Mucosa of gallbladder (tissue), 1 donor: ENCODE measurements around the gene MGAT5. TPM values are rescaled to one million over a fixed set of nuclear protein-coding genes. Genes with fewer than 3 reads are reported as not detected.
A peak's percentile ranks its signal among the peaks of the same experiment; 100 is the strongest.

Experiments
- DNase-seq: peaks from one replicate; pipeline ENCODE4 v3.0.0-alpha.2; 2020; ENCODE audit warnings: low spot score
- total RNA-seq: library from RNA; stranded (reverse); gene quantifications from one replicate; pipeline ENCODE4 v1.2.1, GENCODE V29; 2021
- donor health status: DM: no; HTN: no; CAD: no.

Gene MGAT5
- total RNA-seq, 1 donor from 2014 or later = 152 TPM

DNA sequence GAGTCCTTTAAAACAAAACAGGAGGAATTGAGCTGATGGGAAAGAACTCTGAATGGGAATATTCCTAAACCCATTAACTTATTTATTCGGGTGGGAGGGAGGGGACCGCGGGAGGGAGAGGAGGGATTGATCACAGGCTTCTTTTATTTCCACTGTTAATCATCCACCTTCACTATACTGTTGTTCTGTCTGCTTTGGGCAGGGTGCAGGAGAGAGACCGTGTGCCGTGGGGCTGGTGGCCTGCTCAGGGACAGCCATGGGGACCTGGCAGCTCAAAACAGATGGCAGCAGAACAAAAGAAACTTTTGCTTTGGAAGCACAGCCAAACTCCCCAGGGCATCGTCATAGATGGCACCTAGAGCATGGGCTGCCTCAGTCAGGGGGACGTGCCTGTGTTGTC, 195.3 kb downstream of the MGAT5 start:
- no peak for DNase-seq

DNA sequence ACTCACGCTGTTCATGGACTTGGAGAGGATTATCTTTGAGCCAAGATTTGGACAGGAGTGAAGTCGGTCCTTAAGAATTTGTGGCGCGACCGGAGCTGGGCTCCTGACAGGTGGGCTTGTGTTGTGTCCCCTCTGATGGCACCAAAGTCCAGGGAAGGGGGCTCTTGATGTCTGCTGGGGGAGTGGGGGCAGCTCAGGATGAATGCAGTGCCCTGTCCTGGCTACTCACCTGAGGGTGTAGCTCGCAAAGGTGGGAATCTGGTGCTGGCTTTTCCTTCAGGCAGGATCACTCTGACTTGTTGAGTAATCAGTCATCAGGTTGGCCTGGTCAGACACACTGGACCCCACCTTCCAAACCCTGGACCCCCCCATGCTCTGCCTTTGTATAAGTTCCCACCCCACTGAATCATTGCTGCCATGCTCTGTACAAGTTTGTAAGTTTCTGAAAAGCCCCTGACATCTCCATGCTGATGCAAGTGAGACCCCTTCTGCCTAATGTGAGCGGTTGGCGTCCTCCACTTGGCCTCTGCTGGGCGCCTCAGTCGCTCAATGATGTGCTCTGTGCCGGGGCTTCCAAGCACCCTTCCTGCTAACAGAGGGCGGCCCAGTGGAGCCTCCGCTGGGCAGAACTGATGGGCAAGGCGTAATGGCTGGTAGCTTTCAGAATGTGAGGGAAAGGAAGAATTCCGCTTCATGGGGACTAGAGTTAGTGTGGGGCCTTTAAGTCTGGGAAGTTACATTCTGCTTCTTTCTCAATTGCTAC, 196.1 kb downstream of the MGAT5 start:
- DNase-seq = no peak

DNA sequence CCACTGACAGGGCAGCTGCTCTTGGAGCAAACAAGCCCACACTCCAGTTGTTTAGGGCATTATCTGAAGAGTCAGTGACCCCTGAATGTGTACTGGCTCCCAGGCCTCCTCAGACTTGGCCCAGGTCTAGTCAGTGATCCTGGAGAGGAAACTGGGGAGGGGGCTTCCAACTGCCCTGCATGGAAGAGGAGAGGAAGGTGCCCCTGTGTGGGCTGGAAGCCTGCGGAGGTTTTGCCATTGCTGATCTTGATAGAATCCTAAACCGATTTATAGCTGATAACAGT, 197.4 kb downstream of the MGAT5 start:
- no peak for DNase-seq

DNA sequence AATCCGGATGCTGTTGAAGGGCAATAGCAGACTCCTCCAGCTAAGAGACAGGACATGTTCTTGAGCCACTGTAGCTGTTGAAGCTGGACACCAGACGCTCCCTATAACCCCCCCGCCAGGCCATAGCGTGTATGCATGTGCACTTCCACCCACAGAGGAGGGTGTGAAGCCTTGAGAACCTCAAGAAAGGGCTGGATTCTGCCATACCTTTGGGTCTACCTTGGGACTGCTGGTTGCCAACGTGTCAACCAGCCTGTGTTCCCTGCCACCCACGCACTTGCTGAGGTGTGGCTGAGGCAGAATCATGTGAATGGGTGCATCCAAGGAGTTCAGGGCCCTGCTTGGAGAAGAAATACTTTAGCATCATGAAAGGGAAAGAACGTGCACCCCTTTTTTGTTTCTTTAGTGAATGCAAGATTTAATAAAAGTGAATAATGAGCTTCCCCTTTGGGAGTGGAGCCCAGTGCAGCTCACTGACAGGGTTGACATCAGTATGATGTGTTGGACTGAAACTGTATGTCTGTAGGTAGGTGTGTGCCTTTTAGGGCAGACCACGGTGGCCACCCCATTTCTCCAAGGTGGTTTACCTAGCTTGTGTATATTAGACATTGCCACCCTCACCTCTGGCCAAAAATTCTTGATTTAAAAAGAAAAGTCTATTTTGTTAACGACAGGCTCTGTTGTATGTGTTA, 198.3 kb downstream of the MGAT5 start:
- no peak for DNase-seq

DNA sequence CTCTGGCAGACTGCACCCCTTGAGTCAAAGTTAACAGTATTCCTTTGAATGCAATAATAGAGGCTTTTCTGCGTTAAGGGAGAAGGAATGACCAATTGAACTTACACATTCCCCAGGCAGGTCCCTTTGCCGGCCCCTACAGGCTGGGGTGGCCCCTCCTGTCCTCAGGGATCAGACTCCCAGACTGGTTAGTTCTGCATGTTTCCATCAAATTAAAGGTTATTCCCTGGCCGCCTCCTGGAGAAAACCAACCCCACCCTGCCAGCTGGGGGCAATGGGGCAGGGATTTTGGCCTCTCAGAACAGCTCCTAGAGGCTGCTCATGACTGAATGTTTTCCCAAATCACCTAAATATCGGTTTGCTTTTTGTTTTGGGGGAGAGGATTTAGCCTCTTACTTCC, 199.6 kb downstream of the MGAT5 start:
- DNase-seq = no peak

DNA sequence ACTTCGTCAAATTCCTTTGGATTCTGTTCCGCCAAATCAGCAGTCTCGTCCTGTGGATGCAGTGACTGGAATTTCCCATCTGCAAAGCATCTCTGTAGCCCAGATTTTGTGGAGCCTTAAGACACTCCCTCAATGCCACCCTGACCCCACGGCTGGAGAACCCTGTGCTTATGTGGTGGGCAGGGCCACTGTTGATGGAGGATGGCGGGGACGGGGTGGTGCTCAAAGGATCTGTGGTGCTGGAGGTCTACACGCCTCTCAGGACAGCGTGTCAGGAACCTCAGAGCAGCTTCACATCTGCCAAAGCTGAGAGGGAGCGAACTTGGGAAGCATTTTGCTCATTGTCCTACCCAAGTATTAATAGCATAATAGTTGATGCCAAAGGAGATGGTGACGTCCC, 200.1 kb downstream of the MGAT5 start:
- DNase-seq = no peak

DNA sequence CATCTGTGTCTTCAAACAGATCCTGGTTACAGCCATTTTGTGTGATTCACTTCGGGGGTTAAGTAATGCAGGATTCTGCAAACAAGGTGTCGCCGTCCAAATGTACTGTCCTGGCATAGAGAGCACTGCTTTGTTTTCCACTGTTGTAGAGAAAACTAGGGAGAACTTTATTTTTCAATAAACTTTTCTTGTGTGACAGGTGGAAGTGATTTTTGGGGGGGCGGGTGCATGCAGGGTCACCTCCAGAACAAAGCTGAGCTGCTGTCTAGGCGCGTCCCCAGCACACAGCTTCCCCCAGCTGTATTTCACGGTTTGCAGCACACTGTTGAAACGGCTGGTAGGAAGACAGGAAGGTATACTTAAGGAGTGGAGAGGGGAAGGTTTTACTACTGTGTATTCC, 200.6 kb downstream of the MGAT5 start:
- DNase-seq = no peak

DNA sequence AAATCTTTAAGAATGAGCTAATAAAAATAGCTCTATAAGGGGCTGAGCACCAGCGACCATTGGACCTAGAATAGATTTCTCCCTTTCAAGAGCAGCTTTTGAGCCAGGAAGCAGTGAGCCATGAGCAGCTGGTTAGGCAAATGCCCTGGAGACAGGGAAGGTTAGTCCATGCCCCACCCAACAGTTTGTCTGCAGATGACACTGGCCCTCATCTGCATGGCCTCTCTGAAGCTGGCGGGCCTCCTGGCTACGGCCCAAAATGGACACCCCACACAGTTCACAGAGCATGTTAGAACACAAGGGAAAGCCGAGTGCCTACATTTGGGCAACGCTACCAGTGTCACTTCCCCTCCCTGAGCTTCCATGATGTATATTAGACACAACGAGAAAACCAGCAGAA, 201.1 kb downstream of the MGAT5 start:
- DNase-seq = no peak

DNA sequence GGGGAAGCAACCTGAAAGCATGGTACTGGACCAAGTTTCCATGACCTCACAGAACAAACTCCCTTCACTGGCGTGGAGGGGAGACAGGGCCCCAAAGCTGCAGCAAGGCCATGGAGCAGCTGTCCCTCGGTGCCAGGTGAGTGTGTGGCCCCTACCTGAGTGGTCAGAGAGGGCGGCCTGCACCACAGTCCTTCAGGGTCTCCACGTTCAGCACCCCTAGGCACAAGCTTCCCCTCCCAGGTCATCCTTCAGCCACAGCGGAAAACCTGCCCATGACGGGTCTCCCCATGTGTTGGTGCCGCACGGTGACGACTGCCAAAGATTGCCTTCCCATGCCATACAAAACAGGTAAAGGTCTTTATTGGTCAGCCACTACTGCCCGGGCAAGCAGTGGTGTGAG, 201.6 kb downstream of the MGAT5 start:
- DNase-seq = no peak

DNA sequence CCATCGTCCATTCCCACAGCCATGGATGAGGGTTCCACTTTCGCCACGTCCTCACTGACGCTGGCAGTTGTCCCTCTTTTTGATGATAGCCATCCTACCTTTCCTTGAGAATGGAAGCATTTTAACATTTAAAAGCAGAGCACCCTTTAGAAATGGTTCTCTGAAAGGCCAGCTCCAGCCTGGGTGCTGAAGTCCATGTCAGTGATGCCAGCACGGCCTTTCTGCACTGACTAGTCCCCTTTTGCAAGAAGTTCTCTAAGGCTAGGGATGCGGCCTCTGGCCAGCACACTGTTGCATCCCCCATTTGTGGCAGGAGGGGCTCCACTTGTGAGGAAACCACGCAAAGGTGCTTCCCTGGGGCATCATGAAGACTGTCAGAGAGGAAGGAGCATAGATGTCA, 203.5 kb downstream of the MGAT5 start:
- no peak for DNase-seq

DNA sequence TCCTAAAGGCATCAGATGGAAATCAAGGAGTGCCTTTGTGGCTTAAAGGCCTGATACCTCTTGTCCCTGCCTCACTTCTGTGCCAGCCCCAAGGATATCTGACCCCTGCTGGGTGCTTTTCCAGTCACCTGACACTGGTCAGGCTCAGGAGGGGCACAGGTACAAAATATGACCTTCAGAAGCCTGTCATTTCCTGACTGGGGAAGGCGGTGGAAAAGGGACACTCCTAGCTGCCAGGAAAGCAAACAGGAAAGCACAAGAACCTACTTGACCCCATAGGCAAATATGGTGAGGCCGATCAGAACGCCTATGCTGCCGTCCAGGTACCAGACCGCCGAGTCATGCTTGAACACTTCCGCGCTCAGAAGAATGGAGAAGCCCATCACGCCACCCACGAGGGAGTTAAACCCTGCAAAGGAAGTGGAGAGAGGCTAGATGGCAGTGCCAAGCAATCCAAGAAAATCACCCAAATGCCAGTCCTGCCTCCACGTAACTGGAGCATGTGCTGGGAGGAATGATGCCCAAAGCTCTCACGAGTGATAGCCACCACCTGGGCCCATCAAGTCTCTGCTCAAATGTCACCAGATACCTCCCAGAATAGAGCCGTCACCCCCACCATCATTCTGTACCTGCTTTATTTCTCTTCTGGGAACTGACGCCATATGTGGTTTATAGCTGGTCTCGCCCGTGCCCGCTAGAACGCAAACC, 204.0 kb downstream of the MGAT5 start:
- DNase-seq = no peak

DNA sequence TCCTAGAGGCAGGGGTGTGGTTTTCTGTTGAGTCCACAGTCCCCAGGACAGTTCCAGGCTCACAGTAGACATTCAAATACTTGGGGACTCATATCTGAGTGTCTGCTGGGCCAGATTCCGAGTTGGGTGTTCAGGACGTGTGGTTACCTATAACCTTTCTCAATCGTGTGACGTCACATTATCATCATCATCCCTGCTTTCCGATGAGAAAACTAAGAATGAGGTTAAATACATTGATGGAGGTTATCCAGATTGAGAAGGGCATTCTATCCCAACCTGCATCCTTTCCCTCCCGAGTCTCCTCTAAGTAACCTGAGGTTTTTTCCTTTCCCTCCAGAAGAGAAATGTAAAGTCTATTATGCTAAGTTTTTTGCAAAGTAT, 204.6 kb downstream of the MGAT5 start:
- no peak for DNase-seq

DNA sequence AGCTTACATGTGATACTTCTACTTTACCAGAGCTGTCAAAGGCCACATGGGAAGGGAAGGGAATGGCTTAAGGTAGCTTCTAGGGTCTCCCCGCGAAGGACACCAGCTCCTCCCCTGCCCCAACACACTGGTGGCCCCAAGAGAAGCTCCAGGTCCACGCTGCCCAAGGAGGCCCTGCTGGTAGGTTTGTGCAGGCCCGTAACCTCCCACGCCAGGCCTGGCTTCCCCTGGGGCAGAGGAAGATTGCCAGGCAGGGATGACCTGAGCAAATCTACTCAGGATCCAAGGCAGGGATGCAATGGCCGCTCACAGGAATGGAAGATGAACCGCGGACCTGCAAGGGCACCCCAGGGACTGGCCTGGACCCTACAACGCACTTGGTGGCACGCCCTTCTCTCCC, 205.1 kb downstream of the MGAT5 start:
- no peak for DNase-seq

DNA sequence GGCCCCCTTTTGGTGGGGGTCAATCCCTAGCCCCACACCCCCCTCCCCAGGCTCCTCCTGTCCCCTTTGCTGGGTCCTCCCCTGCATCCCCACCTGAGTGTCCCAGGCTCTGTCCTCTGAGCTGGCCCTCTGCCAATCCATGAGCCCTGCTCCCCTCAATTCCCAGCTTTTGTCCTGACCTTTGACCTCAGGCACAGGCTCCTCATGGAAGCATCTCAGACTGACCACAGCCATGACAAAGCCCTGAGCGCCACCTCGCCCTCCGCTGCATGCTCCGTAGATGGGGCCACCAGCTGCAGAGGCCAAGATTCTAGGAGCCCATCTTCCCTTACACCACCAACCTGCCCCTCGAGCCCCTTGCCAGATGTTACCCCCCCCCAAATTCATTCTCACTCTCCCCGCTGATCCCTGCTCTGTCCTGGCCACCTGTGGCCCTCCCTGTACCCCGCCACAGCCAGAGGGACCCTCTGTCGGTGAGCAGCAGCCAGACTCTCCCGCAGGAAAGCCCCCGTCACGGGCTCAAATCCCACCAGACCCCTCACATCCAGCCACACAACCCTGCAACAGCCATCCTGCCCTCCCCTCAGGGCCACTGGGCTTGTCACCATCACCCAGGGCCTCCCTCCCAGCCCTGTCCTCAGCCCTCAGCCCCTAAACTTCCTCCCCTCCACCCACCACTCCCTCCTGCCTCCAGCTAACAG, 206.0 kb downstream of the MGAT5 start:
- DNase-seq = no peak

DNA sequence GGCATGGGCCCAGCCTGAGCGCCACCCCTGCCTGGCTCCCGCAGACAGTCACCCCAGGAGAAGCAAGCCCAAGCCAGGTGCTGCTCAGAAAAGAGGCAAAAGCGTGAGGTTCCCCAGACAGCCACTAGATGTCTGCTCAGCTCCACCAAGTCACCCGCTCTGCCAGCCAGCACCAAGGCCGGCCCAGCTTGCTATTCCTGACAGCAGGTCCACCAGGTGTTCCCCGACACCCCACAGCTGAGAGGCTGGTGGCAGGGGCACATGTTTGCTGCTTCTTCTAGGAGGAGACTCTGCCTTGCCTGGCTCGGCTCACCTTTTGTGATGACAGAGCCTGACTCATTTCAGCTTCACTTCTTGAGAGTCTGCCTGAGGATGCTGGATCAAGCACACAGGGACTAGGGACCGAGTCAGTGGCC, 206.7 kb downstream of the MGAT5 start:
- peak; percentile 62 for DNase-seq

DNA sequence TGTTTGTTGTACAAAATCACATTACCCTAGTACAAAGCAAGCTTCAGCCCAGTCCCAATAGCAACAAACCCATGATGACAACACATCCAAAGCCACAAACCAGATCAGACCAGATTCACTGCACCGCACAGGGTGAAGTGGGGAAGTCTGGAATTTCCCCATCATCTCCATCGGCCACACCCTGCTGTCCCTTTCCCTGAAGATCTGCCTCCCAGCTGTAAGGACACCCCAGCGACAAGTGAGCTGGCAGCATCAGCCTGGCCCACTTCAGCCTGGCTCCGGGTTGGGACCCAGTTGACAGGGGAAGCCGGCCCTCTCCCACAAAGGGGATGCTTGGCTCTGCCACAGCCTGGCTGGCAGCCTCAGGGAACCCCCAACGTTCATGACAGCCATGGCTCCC, 207.6 kb downstream of the MGAT5 start:
- DNase-seq = no peak

DNA sequence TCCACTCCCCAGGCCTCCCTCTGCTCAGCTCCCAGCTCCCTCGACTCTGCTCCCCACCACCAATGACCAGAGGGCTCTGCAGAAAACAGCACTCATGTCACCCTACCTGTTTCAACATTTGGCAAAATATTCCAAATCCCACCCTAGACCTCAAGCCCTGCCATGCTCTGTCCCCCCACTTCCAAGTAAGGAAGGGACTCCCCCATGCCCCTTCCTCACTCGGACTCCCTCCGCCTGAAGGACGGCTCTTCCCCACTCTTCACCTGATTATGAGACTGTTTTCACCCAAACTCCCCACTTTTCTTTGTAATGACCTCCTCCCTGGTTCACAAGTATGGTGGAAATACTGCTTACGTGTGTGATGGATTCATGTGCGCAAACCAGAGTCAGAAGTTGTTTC, 208.4 kb downstream of the MGAT5 start:
- no peak for DNase-seq

DNA sequence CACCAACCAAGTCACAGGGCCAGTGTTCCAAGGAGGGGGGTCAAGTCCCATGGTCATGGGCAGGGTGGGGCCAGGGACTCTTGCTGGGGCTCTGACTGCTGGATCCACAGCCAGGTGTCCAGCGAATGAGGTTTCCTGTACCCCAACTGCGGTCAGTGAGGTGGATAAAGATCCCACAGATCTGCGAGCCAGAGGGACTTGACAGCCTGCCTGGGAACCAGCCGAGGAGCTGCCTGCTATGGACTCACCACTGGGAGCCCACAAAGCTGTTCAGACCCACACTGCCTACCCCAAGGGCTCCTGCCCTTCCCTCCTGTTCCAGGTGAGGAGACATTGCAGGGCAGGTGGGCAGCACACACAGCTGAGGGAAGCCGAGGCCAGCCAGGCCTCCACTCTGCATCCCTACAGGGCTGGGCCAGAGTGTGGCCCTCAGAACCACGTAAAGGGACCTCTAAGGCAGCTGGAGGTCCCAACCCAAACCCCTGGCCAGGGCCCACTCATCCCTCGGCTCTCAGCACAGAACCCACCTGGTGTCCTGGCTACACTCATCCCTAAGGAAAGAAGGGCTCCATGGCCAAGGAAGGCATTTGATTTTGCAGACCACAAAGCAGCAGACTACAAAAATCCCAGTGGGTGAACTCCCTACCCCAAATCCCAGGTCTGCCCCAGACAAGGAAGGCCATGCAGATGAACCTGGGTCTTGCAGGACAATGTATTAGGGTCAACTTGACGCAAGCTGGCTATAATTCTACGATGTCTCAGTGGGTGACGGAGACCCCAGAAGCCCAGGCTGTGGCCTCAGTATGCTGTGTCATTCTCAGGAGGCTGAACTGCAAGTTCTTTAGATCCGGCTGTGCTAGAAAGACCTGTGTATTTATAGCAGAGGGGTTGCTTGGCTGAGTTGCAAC, 209.2 kb downstream of the MGAT5 start:
- DNase-seq = no peak

DNA sequence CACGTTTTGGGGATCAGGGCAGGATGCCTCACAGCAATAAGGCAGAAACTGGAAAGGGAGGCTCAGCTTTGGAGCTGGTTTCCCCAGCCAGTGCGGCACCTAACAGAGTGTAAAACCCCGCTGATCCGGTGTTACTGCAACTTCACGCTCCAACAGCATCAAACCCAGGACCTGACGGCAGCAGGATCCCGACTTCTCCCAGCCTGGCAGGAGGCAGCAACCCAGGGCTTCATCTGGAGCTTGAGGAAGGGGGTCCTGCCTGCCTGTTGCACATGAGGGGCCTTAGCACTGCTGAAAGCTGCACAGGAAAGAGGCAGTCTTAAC, 209.8 kb downstream of the MGAT5 start:
- DNase-seq = no peak

DNA sequence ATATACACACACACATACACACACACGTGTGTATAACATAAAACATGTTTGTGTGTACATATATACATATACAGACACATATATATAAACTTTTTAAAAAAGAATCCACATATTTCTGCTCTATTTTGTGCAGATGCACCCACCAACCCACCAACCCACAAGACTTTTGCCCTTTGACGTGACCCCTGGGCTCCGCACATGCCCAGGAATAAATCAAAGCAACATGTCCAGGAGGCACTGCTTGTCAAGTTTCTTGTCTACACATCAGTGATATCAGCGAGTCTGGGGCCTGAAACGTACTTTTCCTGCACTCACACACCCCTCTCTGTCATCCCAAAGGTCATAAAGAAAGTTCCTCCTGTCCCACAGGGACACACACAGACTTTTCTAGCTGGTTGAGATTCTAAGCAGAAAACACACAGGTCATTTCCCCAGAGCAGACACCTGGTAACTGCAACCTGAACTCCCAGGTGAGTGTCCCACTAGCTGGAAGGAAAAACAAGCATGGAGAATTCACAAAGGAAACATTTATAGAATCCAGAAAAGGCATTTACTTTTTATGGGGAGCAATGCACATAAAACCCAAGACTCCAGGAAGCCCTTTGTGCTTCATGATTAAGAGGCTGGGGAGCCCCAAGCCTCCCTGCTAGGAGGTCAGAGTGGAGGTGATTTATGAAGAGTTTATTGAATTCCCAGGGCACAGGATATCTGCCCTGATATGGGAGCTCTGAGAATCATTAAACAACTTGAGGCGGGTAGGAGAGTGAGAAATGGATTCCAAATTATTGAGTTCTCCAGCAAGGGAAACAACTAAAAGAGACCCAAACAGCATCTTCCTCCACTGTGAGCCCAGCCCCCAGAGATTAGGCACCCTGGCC, 211.6 kb downstream of the MGAT5 start:
- no peak for DNase-seq

DNA sequence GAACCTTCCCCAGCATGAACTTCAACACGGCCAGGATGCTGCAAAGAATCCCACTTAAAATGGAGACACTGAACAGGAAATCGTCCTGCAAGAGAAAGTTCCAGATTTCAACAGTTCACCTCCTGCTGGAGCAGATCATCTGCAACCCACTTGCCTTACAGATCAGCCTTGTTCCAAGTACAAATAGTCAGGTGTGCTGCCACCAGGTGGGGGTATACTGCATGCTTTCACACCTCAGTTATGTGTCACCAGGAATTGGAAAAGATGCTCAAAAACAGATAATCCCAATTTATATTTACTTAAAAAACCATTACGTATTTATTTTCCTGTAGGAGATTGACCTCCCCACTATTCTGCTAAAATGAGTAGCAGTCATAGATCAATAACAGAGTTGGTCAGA, 212.3 kb downstream of the MGAT5 start:
- peak; percentile 45 for DNase-seq
